Left renal cortex interstitium (tissue), 4 donors: ENCODE data around the gene TSHR. TPM values are rescaled to one million over a fixed set of nuclear protein-coding genes. Genes with fewer than 3 reads are reported as not detected.

Source experiments
- DNase-seq, 4 donors: peaks; one replicate each; pipeline ENCODE4 v3.0.0-alpha.2; 2013; ENCODE audit warnings: low read depth in 4 of 4, low spot score in 2 of 4, missing footprints in 1 of 4
- polyA plus RNA-seq, 4 donors: library from polyadenylated mRNA; unstranded; fragments of 120-200 nt; gene quantifications; one replicate each; pipeline ENCODE4 v1.2.1, GENCODE V29; 2013; ENCODE audit not compliant: insufficient read length in 4 of 4

Gene TSHR
- polyA plus RNA-seq, 4 donors: 0.17 to 0.79 (median 0.28) TPM

DNA sequence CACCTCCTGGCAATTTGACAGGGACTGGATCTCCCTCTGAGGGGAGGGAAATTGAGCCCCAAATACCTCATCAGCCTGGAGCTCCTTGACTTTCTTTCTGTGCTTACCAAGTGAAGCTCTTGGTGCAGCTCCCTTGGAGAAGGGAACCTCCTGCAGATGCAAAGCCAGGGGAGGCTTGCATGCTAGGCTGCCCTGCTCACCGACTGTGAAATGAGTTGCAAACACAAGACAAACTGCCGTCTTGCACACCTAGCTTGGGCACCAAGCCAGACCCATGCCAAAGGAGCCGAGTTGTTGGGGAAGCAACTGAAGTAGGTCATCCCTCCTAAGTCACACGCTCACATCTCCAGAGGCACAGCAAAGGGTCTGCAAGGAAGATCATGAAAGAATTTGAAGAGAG is 170.1 kb downstream of the TSHR start:
- no peak for DNase-seq

DNA sequence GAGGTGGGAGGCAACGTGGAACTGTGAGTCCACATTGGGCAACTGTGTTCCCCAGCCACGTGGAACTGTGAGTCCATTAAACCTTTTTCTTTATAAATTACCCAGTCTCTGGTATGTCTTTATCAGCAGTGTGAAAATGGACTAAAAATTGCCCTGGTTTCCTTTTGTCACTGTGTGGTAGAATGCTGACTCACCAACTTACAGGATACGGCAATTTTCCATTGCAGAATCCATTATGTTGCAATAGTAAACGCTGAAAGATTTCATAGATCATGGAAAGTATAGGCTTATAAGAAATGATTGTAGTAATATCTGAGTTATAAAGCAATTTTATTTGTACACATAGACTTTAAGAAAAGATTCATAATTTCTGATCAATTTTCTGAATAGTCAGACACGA is 172.4 kb downstream of the TSHR start:
- DNase-seq: no peak

GRCh38 chr14:81129242-81129641 is 173.8 kb downstream of the TSHR start:
- no peak for DNase-seq

GRCh38 chr14:81132468-81132867 is 177.0 kb downstream of the TSHR start:
- DNase-seq: peak in 1 of 4 donors; percentile 10

DNA sequence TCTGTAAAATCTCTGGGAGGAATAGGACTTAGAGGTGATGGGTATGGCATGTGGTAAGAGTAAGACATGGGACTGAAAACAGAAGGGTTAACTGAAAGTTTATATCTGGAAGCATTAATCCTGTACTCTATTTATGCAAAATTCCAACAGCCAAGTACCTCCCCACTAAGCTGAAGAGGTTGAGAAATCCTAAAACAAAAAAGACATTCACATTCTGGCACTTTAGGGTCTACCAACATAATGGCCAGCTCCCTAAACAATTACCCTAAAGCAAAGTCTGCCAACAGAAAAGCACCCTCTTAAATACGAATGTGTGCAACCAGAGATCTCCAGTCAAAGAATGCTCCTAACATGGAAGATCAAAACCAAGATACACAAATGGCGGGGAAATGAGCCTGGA is 178.0 kb downstream of the TSHR start:
- no peak for DNase-seq

DNA sequence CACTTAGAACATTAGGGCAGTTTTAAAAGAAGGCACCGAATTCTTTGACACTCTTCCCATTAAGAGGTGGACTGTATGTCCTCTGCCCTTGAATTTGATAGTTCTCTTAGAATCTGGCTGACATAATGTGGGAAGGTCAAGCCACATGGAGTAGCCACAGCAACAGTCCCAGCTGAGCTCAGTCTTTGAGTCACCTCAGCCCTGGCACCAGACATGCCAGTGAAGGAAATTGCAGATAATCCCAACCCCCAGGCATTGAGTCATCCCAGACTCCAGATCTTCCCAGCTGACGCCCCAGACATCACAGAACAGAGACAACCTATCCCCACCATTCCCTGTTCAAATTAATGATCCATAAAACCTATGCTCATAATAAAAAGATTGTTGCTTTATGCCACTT is 181.9 kb downstream of the TSHR start:
- DNase-seq: no peak

DNA sequence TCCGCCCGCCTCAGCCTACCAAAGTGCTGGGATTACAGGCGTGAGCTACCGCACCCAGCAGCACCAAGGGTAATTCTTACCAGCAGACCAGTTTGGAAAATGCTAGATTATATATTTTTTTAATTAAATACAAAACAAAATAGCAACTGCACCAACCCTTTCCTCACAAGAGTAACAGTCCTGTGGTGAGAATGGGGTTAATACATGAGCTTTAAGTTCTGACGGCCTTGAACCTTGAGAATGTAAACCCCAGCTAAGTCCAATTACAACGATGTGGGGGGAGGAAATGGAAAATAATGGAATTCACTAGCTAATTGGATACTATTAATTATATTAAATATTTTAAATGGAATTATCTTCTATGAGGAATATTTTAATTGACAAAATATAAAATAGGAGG is 183.0 kb downstream of the TSHR start:
- no peak for DNase-seq

GRCh38 chr14:81141426-81141825 is 186.0 kb downstream of the TSHR start:
- no peak for DNase-seq

DNA sequence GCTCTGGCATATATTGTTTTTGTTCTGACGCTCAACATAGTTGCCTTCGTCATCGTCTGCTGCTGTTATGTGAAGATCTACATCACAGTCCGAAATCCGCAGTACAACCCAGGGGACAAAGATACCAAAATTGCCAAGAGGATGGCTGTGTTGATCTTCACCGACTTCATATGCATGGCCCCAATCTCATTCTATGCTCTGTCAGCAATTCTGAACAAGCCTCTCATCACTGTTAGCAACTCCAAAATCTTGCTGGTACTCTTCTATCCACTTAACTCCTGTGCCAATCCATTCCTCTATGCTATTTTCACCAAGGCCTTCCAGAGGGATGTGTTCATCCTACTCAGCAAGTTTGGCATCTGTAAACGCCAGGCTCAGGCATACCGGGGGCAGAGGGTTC is 188.4 kb downstream of the TSHR start:
- DNase-seq: no peak

DNA sequence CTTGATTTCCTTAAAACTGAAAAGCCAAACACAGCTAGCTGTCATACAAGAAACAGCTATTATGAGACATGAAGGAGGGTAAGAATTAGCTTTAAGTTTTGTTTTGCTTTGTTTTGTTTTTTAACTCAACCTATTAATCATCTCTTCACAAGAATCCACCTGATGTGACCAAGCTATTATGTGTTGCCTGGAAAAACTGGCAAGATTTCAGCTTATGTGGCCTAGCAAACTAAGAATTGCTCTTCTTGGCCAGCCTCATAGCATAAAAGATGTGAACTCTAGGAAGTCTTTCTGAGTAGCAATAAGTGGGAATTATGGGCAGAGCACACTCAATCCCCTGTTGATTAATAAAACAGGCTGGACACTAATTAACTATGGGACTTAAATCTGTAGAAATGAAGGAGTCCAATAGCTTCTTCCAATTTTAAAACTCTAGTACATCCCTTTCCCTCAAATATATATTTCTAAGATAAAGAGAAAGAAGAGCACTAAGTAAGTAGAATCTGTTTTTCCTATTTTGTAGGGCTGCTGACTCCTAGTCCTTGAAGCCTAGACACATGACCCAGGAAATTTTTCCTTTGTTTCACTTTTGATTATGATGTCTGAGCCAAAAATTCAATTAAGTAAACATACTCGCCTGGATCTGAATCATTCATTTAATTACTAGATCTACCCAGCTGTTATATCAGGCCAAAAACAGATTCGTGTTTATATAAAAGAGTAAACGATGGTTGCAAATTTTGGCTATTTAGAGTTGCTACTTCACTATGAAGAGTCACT is 189.6 kb downstream of the TSHR start:
- no peak for DNase-seq

DNA sequence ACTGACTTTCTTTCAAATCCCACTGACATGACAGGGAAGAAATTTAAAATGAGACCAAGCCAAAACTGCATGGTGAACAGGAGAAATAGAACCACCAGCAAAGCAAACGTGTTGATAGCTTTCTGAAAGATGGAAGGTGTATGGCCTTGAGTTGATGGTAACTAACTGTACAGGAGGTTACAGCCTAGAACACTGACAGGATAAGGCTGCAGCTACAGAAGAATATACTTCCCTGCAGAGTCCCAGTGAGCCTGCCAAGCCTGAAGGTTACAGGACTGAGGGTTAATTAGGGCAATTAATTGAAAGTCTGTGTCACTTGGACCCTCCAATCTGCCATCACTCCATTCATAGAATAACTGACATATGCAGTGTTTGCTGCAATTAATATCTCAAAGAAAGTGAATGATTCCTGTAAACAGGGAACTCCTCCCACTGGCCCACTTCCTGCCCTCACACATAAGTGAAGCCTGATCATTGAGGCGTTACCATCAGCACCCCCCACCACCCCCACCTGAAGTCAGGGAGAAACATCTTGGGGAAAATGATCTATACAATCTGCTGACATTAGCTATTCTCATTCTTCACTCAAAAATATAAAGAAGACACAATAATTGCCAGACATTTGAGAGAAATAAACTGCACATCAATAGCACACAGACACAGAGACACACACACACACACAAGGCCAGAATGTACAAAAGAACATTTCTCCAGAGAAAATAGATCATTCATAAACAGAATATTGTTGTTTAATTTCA is 191.9 kb downstream of the TSHR start:
- no peak for DNase-seq

- DNase-seq: no peak
These were observed 193.2 kb downstream of the TSHR start for GRCh38 chr14:81148635-81149034.

- DNase-seq: no peak
These were observed 197.8 kb downstream of the TSHR start for GRCh38 chr14:81153187-81153586.

- no peak for DNase-seq
These were observed 202.0 kb downstream of the TSHR start for GRCh38 chr14:81157431-81157830.

DNA sequence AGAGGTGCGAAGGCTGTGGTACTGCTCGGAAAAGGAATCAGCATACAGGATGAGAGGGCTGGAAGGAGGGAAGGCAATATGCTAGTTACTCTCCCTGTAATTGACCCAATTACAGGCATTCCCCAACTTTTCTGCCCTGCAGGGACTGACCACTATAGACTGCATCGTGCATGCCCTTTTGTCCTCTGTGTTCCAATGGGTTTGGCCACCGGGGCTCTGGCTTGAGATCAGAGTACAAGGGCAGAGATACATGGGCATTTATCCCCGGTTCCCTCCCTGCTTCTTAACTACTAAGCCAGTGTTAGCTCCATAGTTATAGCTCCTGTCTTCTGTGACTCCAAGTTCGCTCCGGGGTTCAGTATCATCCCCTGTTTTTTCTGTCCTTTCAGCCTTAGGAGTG is 205.7 kb downstream of the TSHR start:
- no peak for DNase-seq

GRCh38 chr14:81161749-81162148 is 206.3 kb downstream of the TSHR start:
- no peak for DNase-seq

GRCh38 chr14:81162941-81163340 is 207.5 kb downstream of the TSHR start:
- no peak for DNase-seq

DNA sequence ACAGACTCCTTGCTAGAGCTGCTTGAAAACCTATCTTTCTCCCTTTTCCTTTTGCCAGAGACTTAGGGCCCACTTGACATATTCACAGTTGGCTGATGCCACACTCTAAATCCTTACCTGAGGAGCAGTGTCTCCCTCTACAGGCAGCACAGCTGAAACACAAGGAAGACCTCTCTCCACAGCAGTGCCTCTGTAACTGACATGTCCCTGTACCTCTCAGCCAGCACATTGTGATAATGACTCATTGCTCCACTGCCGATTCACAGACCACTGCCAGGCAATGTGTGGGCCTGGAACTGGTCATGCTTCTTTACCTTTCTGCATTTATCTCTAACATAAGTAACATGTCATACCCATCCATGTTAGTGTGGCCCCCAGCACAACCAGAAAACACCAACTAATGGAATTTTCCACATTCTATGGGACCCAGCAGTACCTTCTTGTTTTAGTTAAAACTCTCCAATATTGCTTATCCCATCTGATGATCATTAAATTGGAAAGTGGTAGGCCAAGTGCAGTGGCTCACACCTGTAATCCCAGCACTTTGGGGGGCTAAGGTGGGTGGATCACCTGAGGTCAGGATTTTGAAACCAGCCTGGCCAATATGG is 208.8 kb downstream of the TSHR start:
- DNase-seq: peak in 1 of 4 donors; percentile 5

DNA sequence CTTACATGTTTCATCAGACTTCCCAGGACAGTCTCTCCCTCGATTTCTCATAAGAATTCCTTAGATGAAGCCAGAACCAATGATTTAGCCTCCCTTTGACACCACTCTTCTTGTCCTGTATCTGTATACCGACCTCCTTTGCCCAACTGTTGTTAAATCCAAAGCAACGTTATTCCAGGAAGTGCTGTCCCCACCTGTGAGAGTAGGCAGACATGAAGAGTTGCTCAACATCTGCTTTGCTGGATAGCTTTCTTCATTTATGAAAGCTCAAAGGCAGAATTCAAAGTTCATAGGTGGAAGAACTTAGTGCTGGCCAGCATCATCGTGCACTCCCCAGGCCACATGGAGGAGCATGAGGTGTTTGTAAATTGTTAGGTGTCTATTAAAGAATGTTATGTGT is 209.8 kb downstream of the TSHR start:
- DNase-seq: no peak

- DNase-seq: no peak
These were observed 210.7 kb downstream of the TSHR start for GRCh38 chr14:81166121-81166520.

DNA sequence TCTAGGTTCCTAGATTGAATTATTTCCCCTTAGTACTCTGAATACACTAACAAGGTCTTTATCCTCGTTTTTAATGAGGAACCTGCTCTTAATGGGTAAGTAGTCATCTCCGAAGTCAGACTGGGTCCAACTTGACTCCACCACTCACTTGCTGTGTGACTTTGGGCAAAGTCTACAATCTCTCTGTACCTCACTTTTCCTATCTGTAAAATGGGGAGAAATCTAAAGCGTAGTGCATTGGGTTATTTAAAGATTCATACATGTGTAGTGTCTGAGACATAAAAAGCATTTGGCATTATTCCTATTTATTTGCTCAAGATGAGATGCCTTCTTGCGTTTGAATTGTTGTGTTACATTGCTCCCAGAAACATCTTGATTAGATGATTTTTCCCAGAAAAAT is 213.8 kb downstream of the TSHR start:
- DNase-seq: no peak

GRCh38 chr14:81169711-81170103 is 214.3 kb downstream of the TSHR start:
- peak in 2 of 4 donors; percentile 16 to 25 for DNase-seq
